ENCODE data around the gene CDC42EP3. TPM values are rescaled to one million over a fixed set of nuclear protein-coding genes. Genes with fewer than 3 reads are reported as not detected.

CDC42EP3 gene
- polyA plus RNA-seq, 1 donor: 49.6 TPM

DNA sequence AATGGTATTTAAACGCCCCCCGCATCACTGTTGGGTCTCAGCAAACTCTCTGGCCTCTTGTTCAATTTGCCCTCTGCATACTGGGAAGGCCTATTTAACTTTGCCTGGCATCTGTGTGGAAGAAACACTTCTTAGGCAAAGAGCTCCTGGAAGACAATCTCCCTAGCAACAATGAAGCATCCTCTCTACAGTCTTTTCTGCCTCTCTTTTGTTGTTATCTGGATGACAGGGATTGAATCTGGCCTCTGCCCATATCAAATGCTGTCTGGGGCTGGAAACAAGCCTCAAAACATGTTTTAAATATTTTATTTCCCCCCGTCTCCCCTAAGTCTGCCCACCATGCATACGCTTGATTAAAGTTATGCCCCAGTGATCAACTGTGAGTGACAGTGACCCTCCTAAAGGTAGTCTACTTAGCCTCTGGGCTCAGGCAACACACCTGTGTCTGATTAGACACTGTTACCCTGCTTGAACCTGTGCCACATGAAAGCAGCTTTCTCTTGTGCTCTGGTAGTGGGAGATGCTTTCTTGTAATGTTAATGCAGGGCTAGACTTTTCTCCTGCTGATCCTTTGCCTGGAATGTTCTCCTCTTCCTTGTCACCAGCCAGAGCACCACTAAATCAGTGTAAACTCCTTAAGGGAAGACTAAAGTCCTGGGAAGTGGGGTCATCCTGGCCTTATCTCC is 34.9 kb downstream of the CDC42EP3 start:
- DNase-seq: no peak

GRCh38 chr2:37635504-37636380 is 35.7 kb downstream of the CDC42EP3 start:
- no peak for DNase-seq

GRCh38 chr2:37634914-37635503 is 36.4 kb downstream of the CDC42EP3 start:
- no peak for DNase-seq

DNA sequence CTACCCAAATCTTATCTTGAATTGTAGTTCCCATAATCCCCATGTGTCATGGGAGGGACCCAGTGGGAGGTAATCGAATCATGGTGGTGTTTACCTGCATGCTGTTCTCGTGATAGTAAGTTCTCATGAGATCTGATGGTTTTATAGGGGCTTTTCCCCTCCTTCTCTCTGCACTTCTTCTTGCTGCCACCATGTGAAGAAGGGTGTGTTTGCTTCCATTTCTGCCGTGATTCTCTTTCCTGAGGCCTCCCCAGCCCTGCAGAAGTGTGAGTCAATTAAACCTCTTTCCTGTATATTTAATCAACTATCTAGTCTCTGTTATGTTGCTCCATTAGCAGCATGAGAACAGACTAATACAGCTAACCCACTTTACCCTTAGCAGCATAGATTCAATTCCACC is 37.6 kb downstream of the CDC42EP3 start:
- DNase-seq: no peak

- no peak for DNase-seq
These were observed 38.2 kb downstream of the CDC42EP3 start for GRCh38 chr2:37633234-37633633.

DNA sequence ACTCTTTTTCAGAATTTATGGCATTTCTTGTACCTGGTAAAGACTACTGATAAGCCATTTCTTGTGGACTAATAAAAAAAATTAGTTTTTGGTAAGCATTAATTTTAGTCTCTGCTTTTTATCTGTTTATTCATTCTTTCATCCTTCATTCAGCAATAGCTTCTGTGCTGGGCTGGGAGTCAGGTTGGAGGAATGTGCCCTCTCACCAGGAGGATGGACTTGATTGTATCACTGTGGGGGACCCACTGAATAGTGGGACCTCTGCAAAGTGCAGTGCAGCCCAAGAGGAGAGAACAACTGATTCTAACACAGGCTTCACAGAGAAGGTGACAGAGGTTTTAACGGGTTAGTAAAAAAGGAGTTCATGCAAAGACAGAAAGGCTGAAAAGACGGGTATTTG is 39.1 kb downstream of the CDC42EP3 start:
- DNase-seq: no peak

DNA sequence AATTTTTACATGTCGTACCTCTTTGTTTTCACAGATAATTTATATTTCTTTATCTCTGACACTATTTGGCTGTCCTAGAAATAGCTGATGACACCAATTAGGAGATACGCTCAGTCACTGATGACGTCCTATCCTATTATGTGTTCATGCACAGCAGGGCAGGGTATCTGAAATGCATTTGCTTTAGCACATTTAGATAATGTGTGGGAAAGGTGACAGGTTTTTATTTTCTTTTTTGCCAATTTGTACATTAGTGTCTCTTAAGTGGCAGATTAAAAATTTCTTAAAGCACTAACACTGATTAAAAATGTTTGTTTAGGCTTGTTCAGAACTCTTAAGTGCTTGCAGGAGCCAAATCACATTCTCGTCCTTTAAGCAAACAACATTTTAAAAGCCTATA is 39.7 kb downstream of the CDC42EP3 start:
- no peak for DNase-seq

- DNase-seq: no peak
These were observed 40.1 kb downstream of the CDC42EP3 start for GRCh38 chr2:37631292-37631691.

DNA sequence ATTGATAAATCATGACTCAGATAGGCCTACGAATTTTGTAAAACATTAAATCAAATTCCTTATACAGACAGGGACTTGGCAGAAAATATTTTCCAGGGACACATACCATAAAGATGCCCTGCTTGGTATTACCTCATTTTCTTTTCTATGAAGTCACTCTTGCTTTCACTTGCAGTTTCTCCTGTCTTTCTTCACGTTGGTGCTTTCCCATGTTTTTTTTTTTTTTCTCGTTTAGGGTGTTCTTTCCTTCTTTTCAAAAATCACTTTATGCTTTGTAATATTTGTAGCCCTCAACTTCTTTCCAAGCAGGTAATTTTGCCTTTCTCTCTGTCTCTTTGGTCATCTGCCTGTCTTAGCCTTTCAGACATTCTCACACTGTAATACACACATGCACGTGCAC is 40.7 kb downstream of the CDC42EP3 start:
- no peak for DNase-seq

GRCh38 chr2:37630301-37630700 is 41.1 kb downstream of the CDC42EP3 start:
- no peak for DNase-seq

DNA sequence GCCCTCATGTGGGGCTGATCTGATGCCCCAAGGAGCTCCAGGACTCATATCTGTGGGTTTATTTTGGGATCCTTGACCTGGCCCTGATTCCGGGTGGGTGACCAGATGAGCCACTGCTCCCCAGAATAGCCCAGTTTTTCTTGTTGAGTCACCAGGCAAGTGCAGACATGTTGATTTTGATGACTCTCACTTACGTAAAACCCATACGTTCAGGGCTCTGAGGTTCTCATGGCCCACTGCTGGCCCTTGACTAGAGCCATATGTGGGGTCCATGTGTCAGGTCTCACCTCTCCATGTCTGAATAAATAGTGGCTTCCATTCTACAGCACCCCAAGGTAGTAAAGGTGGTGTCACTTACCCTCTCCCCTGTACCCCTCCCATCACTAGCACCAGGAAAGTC is 41.9 kb downstream of the CDC42EP3 start:
- no peak for DNase-seq

DNA sequence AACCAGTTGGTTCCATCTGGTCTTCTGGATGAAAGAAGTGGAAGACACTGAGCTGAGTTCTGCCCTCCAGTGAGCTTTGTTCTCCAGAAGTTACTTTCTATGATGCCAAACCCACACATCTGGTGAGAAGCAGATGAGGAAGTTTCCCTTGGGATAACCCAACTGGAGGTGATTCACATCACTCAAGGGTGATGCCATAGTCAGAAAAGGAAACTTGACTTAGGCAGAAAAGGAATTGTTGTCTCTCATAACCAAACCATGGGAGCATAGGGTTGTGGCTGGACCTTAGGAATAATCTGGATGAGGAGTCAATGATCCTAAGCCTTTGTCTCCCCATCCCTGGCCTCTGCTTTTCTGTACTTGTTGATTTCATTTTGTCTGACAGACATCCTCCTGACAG is 43.7 kb downstream of the CDC42EP3 start:
- DNase-seq: no peak

- no peak for DNase-seq
These were observed 45.5 kb downstream of the CDC42EP3 start for GRCh38 chr2:37625796-37626571.

DNA sequence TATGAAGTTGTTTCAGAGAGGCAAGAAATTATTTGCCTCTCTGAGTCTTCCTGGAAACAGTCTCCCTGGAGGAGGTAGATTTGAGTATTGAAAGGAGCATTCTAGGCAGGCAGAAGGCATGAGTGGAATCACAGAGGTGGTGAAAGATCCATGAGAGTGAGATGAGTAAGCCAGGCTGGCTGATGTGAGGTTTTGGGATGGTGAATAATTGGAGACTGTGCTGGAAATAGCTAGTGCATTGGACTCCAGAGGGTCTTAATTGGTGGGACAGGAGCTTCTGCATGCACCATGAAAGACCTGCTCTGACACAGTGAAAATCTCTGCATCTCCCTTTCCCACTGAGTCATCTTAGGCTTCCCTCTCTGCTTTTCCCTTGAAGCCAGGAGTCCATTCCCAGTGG is 46.3 kb downstream of the CDC42EP3 start:
- DNase-seq: no peak

DNA sequence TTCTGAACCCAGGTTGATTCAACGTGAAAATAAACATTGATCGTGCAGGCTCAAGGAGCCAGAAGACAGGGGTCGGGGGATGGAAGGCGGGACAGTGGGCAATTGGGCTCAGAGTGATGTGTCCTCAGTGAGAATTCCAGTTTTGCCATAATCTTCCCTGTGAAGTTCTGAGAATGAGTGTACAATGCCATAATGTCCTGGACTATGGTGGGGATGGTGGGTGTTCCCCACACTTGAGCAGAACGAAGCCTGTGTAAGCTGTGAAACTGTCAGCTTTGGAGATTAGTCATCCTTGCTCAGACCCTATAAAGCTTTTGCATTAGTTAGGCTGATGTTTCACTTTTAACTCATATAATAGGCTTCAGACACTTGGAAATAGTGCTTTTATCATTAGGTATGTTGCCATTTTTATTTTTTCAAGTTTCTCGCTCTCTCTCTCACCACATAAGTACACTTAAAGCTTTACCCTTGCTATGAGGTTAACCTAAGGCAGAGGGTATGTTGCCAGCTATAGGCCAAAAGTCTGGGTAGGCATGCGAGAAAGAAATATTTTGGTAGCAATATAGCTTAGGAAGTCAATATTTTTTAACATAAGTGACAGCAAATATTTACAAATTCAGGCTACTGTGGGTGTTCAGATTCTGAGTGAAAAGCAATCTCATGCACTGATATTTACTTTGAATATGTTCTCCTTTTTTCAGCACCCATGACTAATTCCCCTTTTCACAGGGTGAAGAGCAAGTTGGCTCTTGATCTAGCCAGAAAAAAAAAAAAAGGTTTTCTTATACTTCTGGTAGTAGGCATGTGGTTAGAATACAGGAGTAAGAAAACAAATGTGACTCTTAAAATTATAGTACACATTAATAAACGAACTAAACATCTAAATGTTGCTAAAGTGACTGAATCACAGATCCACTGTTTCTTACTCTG is 47.2 kb downstream of the CDC42EP3 start:
- no peak for DNase-seq

DNA sequence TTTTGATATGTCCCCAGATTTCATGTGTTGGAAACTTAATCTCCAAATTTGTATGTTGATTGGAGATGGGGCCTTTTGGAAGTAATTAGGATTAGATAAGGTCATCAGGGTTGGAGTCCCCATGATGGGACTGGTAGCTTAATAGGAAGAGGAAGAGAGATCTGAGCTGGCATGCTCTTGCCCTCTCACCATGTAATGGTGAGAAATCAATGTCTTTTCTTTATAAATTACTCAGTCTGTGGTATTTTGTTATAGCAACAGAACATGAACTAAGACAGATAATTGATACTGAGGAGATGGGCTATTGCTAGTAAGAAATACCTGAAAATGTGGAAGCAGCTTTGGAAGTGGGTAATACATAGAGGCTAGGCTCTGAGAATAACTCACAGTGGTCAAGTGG is 48.0 kb downstream of the CDC42EP3 start:
- no peak for DNase-seq

DNA sequence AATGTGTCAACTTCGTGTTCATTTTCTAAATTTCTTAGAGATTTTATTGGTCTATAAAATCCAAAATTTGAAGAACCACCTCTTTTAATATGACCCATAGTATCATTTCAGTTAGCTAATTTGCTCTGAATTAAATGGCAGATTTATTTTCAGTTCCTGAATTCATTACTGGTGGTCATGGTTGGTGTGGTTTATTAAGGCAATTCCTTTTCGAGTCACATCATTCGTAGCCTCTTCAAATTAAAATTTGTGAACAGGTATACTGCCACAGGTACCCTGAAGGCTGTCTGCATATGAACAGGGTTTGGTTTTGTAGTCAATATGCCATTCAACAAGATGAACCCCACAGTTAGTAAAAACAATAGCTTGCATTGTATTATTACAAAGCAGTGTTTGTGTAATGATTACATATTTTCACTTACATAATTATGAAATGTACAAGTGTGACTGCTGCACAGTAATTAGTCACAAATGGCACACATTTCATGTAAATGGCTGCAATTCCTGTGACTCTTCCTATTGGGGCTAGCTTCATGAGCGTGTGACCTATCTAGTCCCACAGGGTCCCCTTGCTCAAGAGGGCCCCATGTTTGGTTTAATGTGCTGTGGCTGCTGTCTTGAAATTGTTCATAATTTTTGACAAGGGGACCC is 48.9 kb downstream of the CDC42EP3 start:
- DNase-seq: no peak

DNA sequence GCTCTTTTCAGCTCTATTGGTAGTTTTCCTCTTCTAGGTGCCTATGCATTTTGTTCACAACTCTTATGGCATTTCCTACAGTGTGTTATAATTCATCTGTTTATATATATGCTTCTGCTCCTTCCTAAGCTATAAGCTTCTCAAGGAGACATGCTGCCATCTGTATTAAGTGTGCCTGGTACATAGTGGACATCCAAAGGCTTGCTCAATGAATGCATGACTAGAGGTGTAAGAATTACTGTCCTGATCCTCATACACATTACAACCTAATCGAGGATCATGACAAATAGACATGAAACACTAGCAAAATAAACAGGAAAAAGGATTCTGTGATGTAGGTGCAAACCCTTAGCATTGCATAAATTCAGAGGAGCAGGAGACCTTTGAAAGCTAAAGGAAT is 50.2 kb downstream of the CDC42EP3 start:
- no peak for DNase-seq

GRCh38 chr2:37619959-37620300 is 51.5 kb downstream of the CDC42EP3 start:
- no peak for DNase-seq

DNA sequence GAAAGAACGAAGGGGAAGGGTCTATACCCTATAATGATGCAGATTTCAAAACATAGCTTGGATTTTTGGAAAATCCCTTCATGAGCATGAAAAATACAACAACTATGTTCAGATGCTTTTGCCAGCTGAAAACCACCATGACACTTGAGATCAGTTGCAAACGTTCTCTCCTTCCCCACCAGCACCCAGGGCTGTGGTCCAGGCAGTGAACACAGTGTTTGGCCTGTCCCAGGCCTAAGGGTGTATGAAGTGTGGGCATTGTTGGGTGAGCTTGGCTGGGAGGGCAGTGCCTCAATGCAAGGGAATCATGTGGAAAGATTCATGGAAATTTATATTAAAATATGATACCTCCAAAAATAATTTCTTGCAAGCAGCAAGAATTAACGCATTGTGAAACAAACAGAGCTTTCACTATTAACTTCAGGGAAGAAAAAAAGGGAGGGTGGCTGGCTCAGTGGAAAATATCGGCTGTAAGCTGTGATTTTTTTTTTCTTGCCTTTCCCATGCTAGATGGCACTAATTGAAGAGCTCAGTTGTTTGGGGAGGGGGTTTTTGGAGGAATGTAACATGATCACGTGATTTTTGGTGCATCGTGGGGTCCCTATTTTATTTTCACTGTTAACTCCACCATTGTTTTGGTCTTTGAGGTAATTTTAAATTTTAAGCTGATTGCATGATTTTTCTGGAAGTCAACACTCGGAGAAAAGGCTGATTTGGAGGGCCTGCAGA is 52.0 kb downstream of the CDC42EP3 start:
- DNase-seq: no peak
